Activated CD4-positive, CD25-positive, alpha-beta regulatory T cell (primary cell): ENCODE data around the gene IQSEC1.

Experiments
- DNase-seq, 4 experiments: peaks; one replicate each; lab custom pipeline; 2025; lab: John Stamatoyannopoulos, UW

The IQSEC1 gene

DNA sequence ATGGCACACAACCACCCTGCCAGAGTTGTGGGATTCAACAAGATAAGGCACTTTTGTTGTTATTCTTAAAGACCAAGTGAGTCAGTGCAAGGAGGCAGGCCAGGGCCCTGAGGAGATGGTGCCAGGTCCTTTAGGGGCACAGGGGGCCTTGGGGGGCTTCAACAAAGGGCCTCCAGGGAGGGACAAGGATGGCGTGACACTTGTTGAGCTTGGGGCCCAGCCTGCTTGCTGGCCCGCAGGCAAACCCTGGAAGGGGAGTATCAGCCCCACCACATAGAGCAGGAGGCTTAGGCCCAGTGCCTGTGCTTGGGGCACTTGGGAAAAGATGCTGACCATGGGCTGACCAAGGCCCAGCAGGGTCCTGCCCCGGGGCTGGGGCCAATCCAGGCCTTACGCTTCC is 5.5 kb downstream of the IQSEC1 start:
- no peak for DNase-seq

DNA sequence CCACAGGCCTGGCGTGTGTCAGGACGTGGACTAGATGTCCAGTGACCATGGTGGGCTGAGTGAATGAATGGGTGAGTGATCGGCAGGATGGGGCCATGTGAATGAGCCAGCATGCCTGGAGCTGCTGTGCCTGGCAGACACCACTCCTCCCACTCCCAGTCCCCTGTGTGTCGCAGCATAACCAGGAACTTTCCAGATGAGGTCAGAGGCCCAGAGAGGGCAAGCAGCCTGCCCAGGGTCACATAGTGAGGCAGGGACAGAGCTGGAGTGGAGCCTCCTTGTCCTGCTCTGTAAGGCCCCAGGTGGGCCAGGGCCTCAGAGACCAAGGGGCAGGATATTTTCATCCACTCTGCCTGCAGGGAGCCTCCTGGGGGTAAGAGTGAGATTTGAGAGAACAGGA is 6.4 kb downstream of the IQSEC1 start:
- DNase-seq, result no peak

DNA sequence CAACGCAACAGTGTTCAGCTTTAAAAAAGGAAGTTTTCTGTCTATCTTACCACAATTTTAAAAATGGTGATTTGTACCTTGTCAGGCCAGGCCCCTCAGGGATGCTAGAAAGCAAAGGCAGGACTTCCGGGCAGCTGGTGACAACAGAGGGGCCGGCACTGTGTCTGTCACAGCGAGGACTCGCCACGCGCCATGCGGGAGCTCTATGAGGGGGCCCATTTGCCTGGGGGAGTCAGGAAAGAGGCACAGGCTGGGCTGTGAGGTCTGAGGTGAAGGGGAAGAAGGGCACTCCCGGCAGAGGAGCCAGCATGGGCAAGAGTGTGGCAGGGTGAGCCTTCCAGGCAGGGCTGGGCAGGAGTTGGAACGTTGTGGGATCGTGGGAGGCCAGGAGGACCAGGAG is 7.0 kb downstream of the IQSEC1 start:
- no peak for DNase-seq

DNA sequence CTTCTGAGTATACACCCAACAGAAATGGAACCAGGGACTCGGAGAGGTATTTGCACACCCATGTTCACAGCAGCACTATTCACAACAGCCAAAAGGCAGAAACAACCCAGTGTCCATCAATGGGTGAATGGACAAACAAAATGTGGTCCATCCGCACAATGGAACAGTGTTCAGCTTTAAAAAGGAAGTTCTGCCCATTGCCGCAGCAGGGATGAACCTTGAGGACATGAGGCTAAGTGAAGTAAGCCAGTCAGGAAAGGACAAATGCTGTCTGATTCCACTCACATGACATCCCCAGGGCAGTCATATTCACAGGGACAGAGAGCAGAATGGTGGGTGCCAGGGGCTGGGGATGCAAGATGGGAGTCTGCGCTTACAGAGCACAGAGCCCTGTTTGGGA is 7.5 kb downstream of the IQSEC1 start:
- DNase-seq, result no peak

DNA sequence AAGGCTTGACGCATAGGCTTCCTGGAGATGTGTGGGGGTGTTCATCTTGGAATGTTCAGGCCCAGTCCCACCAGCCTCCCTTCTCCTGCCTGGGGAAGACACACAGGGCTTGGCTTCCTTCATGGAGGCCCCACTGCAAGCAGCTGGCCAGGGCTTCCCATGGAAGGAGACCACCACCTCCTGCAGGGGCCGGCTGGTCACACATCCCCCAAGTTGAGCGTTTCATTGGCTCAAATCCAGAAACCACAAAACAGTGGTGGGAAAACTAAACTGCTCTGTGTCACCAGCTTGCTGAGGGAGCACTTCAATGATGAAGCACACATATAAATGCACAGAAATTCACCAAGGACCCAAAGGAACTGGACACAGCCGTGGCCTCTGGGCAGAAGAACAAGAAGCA is 8.3 kb downstream of the IQSEC1 start:
- no peak for DNase-seq

DNA sequence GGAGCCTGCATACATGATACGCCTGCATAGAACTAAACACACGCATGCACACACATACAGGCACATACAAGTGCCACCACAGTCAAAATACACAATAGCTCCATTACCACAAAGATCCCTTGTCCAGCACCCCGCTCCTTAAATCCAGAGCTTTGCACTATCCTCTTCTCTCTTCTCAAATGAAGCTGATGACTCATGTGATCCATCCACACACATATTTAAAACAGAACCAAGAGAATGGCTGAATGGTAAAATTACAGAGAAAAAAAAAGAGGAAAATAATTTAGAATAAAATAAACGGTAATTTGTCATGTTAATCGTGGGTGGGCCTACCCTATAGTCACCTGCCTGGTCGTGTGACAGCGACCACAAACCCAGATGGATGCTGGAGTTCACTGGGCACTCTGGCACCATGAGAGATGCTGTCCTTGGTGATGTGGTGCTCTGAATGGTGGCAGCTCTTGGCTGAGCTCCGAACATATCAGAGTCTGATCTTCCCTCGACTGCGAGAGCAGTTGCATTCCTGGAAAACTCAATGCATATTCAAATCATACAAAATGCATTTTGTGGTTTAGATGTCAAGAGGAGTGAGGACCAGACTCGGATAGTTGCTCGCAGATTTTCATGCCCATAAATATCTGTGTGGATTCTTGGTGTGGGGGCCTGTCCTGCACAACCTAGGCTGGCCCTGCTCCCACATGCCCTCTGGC is 8.9 kb downstream of the IQSEC1 start:
- DNase-seq, result no peak

DNA sequence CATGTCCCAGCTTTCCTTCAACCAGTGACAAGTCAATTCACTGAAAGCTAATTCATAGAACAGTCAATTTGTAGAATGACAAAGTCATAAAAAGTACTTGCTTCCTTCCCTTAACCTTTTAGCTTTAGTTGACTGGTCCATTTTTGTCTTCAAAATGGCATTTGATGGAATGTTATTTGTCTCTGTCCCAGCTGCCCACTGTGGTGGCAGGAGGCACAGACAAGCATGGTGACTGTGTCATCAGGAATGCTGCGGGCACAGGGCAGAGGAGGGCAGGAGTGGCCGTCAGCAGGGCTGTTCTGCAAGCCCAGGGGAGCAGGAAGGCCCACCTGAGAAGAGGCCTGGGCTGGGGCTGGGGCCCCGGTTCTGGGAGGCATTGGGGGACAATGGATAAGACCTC is 10.0 kb downstream of the IQSEC1 start:
- DNase-seq, result no peak

DNA sequence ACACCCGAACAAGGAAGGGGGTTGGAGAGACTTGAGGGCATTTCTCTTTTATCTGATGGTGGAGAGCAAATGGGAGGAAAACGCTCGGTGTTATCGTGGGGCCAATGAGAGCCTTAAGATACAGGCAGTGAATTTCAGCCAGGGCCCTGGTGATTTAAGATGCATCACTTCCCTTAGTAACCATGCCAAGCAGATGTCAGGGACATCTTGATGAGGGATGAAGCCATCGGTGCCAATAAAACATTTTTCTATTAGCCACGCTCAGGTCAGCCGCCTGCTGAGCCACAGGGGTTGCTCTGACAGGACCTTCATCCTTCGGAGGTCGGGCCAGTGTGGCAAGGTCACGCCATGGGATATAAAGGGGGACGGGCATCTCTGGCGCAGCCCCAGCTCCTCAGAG is 10.6 kb downstream of the IQSEC1 start:
- DNase-seq, result no peak

DNA sequence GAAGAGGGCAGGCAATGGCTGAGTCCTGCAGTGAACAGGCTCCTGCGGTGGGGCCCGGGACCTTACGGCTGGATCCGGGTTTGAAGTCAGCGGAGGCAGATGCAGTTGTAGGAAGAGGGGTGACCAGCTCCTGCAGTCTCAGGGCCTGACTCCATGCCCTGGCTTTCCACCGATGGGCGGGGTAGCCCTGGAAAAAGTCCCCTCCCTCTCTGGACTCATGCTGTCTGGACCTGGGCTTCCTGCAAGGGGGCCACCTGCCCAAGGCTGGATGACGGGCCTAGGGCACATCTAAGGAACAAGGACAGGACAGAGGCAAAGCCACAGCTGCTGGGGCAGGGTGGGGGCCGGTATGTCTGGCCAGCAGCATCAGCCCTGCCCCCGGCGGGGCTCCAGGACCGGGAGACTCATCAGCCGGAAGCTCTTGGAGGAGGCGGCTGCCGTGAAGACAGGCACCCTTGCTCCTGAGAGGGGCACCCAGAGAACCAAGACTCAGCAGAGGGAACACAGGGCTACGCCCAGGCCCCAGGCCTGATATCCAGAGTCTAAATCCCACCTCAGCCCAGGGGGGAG is 12.8 kb downstream of the IQSEC1 start:
- DNase-seq, result no peak

DNA sequence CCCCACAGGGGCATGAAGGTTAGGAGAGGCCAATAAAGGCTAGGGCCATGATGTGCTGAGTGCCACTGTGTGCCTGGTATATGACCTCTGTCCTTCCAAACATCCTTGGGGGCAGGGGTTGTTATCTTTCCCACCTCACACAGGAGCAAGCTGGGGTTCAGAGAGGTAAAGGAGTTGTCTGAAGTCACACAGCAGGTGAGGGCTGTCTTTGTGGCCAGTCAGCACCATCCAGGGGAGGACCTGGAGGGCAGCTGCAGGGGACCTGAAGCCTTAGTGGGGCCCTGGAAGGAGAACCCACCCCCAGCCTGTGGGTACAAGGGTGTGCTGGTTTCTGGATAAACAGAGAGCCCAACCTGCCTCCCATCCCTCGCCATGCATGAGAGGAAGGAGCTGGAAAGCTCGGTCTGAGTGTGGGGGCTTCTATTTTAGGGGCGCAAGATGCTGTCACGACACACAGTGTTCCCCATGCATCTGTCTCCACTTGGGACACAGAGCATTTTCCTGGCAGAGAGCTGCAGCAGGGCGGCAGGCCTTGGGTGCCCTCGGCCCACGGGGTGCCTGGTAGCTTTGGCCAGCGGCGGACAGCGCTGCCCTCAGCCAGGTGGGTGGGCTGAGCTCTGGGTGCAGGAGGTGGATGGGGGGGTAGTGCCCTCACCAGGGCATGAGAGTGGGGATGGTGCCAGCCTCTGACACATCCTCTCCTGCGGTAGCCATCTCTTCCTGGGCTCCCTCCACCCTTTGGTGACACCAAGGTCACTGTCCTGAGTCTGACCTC is 14.7 kb downstream of the IQSEC1 start:
- no peak for DNase-seq

DNA sequence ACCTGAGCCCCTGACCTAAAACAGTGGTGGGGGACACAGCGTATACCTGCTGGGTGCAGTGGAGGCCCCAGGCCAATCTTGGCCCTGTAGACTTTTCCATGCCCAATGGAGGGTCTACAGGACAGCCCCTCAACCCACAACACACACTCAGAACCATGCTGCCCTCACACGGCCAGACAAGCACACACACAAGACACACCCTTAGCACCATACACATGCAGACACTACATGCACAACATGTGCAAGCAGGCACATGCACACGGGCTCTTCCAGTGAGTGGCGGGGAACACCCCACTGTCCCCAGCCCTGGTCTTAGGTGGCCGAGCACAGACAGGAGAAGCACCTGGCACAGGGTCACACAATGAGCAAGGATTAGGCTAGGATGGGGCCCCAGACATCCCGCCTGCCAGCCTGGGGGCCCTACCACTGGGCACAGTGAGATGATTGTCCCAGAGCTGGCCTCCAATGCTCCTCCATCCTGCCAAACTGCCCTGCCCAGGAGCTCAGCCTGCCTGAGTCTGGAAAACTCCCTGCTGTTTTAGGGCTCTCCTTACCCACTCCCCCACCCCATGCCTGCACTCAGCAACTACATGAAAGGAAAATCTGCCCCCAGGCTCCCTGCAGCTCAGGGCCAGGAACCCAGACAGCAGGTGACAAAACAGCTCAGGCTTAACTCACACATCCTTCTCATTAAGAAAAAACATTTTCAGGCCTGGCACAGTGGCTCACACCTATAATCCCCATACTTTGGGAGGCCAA is 15.8 kb downstream of the IQSEC1 start:
- DNase-seq, result no peak

DNA sequence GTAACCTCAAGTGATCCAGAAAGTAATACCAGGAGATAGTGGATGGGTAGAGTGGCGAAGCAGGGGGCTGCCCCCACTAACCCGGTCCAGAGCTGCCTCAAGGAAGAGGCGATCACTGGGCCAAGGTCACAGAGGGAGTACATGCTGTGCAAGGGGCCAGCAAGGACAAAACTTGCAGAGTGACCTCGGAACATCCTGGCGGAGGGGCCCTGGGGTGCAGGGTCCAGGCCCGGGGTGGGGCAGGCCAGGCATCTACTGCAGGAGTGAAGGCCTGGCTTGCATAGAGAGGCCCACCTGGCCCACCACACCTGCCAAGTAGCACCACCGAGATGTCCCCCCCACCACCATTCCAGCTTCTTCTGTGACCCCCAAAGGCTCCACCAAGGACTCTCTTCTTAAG is 17.6 kb downstream of the IQSEC1 start:
- no peak for DNase-seq

DNA sequence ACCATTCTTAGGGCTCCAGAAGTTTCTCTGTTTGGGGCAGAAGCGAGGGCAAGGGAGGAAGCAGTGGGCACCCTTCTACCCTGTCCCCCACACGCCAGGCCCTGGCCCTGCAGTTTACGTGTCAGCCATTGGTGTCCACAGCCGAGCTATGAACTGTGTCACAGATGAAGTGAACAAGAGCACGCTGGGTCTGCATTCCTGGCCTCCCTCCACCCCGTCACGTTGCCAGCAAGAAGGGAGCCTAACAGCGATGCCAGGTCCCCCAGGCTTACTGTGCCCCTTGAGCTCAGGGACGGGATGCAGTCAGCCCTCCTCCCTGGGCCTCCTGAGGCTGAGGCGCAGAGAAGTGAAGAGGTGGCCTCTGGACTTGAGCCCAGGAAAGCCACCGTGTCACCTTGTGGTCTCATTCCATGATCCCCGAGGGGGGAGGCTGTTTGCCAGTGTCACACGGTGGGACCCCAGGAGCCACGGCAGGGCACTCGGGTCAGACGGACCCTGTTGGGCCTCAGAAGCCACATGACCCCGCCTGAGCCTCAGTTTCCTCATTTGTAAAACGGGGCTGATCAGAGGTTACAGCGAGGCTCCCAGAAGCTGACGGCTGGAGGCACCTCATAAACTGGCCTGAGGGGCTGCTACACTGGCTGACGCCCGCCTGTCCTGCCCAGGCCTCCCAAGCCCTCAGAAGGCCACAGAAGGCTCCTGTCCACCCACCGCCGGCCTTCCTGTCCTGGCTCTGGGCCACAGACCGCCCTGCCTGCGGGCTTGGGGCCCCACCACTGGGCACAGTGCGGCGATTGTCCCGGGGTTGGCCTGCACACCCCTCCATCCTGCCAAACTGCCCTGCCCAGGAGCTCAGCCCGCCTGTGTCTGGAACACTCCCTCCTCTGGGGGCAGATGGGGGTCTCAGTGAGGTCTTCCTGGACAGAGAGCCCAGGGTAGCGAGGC is 18.6 kb downstream of the IQSEC1 start:
- DNase-seq, result no peak

DNA sequence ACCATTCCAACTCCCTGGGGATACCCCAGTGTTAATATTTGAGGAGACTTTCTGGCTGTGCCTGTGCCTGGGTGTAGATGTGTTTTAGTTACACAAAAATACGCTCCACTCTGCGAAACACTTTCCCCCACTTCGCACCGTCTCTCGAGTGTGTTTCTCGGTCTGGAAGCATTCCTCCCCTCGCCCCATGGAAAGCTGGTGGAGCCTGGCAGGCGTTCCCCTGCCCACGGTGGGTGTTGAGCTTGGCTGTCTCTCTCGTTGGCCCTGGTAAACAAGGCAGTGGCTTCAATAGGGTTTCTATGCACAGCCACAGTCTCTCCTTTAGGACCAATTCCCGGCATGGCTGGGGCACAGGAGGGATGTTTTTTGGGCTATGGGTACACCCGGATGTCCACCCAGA is 19.3 kb downstream of the IQSEC1 start:
- no peak for DNase-seq

DNA sequence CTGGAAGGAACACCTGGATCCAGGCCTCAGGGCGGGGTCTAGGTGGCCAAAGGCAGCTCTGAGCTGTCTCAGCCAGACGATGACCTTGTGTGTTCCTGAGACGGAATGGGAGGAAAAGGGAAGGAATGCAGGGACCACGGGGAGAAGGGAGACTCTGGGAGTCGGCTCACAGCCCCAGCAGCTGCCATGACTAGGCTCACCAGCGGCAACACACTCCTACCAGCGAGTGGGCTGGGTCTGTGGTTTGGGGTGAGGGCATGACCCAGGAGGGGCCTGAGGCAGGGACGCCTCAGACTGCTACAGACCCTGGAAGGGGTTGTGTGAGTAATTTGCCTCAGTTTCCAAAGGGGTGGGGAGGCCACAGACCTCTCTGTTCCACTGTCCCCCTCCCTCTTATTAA is 19.8 kb downstream of the IQSEC1 start:
- DNase-seq, result no peak

DNA sequence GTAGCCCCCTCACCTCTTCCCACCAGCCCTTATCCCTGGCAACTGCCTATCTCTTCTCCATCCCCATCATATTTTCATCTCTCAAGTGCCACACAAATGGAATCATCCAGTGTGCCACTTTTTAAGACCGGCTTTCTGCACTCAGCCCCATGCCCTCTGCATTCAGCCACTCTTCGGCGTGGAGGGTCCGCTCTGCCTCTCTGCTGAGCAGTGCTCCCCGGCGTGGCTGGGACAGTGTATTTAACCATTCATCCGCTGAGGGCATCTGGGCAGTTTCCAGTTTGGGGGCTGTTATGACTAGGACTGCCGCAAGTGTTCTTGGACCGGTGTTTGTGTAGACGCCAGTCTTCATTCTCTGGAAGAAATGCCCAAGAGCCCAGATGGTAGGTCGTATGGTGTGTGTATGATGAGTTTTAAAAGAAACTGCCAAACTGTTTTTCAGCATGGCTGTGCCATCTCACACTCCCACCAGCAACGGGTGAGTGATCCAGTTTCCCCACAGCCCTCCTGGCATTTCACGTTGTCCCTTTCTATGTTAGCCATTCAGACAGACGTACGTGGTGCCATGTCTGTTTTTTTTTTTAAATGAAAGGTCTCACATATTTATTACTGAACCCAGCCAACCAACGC is 20.9 kb downstream of the IQSEC1 start:
- DNase-seq, result no peak

DNA sequence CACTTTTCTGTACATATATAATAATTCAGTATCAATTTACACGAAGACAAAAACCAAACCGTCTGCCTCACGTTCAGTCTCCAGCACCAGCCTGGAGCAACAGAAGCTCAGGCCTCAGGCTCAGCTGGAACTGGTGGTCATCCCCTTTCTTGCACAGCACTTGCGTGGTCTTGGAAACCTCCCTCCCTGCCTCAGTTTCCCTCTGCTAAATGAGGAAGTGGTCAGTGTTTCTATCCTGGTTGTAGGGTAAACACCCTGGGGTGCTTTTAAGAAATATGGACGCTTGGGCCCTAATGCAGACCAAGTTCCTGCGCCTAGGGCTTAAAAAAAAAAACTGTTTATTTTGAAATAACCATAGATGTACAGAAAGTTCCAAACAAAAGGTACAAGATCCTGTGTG is 21.6 kb downstream of the IQSEC1 start:
- no peak for DNase-seq

DNA sequence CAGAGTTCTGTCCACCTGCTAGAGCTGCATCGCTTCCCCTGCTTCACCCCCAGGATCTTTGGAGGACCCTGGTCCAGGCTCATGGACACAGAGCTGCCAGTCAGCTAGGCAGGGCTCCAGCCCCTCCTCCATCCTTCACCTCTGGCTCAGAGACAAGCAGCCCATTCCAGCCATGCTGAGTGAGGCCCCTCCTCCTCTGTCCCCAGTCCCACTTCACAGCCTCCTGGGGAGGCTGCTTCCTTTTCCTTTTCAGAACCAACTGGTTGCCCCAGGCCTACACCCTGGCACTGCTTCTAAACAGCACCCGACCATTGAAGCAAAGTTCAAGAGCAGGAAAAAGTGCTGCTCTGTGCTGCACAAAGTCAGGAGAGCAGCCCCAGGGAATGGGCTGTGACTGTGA is 22.2 kb downstream of the IQSEC1 start:
- DNase-seq, result no peak

DNA sequence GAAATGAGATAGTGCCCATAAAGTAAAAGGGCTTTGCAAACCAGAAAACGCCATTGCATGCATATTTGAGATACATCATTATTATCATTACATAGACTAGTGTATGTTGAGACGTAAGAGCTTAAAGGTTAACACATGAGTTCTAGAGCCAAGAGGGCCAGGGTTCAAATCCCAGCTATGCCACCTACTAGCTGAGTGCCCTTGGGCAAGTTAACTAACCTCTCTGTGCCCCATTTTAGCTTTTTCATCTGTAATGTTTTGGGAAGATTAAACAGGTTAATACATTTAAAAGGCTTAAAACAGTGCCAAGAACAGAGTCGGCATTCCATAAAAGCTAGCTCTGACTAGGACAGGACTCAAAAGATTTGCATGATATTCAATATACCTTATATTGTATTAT is 22.8 kb downstream of the IQSEC1 start:
- DNase-seq, result no peak

DNA sequence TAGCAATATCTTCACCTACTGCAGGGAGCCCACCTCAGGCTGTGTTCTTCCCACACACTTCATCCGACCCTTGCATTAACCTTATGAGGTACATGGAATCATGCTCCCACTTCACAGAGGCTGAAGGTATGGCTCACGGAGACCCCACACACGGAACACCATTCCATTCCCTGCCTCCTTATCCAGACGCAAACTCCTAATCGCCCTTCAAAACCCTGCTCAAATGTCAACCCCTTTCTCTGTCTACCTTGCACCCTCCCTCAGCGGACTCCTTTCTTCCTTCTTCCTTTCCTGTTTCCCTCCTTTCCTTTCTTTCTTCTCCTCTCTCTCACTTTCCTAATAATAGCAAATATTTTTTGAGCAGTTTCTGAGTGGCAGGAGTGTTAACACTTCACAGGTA is 23.8 kb downstream of the IQSEC1 start:
- DNase-seq, result no peak
